HEK293 (cell line): ENCODE data around the gene ACP7.

Source experiments
- CTCF ChIA-PET: fragments of 350-600 bp; formaldehyde crosslinking; extraction: SDS; loops from one replicate; lab custom pipeline; 2021; ENCODE audit warnings: antibody characterized with exemption; lab: Yijun Ruan, JAX
- POLR2A ChIA-PET: fragments of 300-600 bp; formaldehyde crosslinking; extraction: SDS; loops from one replicate; lab custom pipeline; 2020; ENCODE audit warnings: antibody characterized with exemption, inconsistent platforms; lab: Yijun Ruan, JAX
- H3K27ac ChIP-seq: fragments of 200-500 bp; sonication (Bioruptor generic); 2 replicates; pipeline ENCODE4 v1.5.1; 2014; ENCODE audit warnings: low read depth, low read length, control low read depth, inconsistent platforms; ENCODE audit errors: extremely low read depth
- H3K36me3 ChIP-seq, 2 experiments: fragments of 200-500 bp in 1 of 2; sonication (Bioruptor generic) in 1 of 2; 1 replicate in 1 of 2; 2 replicates in 1 of 2; pipeline ENCODE4 v1.5.1; 2014 to 2017; ENCODE audit warnings: inconsistent platforms in 2 of 2, low read length in 2 of 2; ENCODE audit not compliant: control insufficient read depth in 2 of 2, insufficient read depth in 1 of 2
- H3K4me1 ChIP-seq: fragments of 200-500 bp; sonication (Bioruptor generic); 2 replicates; pipeline ENCODE4 v1.5.1; 2014; ENCODE audit warnings: mild to moderate bottlenecking, low read length, inconsistent platforms; ENCODE audit not compliant: control insufficient read depth, insufficient read depth
- H3K4me3 ChIP-seq: 2 replicates; pipeline ENCODE4 v1.5.1; 2011; ENCODE audit warnings: low read depth, mild to moderate bottlenecking, control low read depth, low read length, moderate library complexity
- H3K9me3 ChIP-seq: fragments of 200-500 bp; sonication (Bioruptor generic); 2 replicates; pipeline ENCODE4 v1.5.1; 2014; ENCODE audit warnings: low read depth, low read length, inconsistent platforms; ENCODE audit not compliant: control insufficient read depth, insufficient read depth
- BCL11A ChIP-seq: fragments of 450-650 bp; formaldehyde crosslinking; IDR thresholded peaks from 2 replicates; pipeline ENCODE4 v1.5.1; 2016; ENCODE audit warnings: low read depth, missing biosample characterization, missing genetic modification characterization
- HIC1 ChIP-seq: fragments of 450-650 bp; formaldehyde crosslinking; IDR thresholded peaks from 2 replicates; pipeline ENCODE4 v1.5.1; 2016; ENCODE audit warnings: missing biosample characterization, missing genetic modification characterization
- KLF1 ChIP-seq: fragments of 450-650 bp; formaldehyde crosslinking; IDR thresholded peaks from 2 replicates; pipeline ENCODE4 v1.5.1; 2016; ENCODE audit warnings: missing biosample characterization, missing genetic modification characterization
- SCRT1 ChIP-seq: fragments of 450-650 bp; formaldehyde crosslinking; IDR thresholded peaks from 2 replicates; pipeline ENCODE4 v1.5.1; 2016; ENCODE audit warnings: missing biosample characterization, missing genetic modification characterization, borderline replicate concordance
- SETDB1 ChIP-seq: IDR thresholded peaks from one replicate; pipeline ENCODE4 v1.6.1; 2017; ENCODE audit warnings: mild to moderate bottlenecking, low read length, moderate library complexity, mixed read lengths; ENCODE audit not compliant: insufficient read length
- SP2 ChIP-seq: fragments of 450-650 bp; formaldehyde crosslinking; IDR thresholded peaks from 2 replicates; pipeline ENCODE4 v1.5.1; 2016; ENCODE audit warnings: missing biosample characterization, missing genetic modification characterization
- SP3 ChIP-seq: fragments of 450-650 bp; formaldehyde crosslinking; IDR thresholded peaks from 2 replicates; pipeline ENCODE4 v1.5.1; 2016; ENCODE audit warnings: missing biosample characterization, missing genetic modification characterization
- ZBTB48 ChIP-seq: fragments of 450-650 bp; formaldehyde crosslinking; IDR thresholded peaks from 2 replicates; pipeline ENCODE4 v1.5.1; 2016; ENCODE audit warnings: missing biosample characterization, missing genetic modification characterization
- ZNF184 ChIP-seq: fragments of 450-650 bp; IDR thresholded peaks from 2 replicates; pipeline ENCODE4 v1.5.1; 2018; ENCODE audit warnings: missing biosample characterization, mild to moderate bottlenecking, missing genetic modification characterization
- ZNF223 ChIP-seq: fragments of 450-650 bp; formaldehyde crosslinking; IDR thresholded peaks from 2 replicates; pipeline ENCODE4 v1.5.1; 2016; ENCODE audit warnings: missing biosample characterization, missing genetic modification characterization
- ZNF335 ChIP-seq: fragments of 450-650 bp; formaldehyde crosslinking; conservative IDR thresholded peaks from 2 replicates; pipeline ENCODE4 v1.5.1; 2016; ENCODE audit warnings: missing biosample characterization, missing genetic modification characterization
- ZNF518A ChIP-seq: fragments of 450-650 bp; formaldehyde crosslinking; conservative IDR thresholded peaks from 2 replicates; pipeline ENCODE4 v1.5.1; 2016; ENCODE audit warnings: low read depth, missing biosample characterization, missing genetic modification characterization
- ZNF623 ChIP-seq: fragments of 450-650 bp; formaldehyde crosslinking; IDR thresholded peaks from 2 replicates; pipeline ENCODE4 v1.5.1; 2016; ENCODE audit warnings: missing biosample characterization, missing genetic modification characterization
- TF ChIP-seq, protein P1 (sequence below): fragments of 450-650 bp; formaldehyde crosslinking; IDR thresholded peaks from 2 replicates; pipeline ENCODE4 v1.5.1; 2016; ENCODE audit warnings: missing biosample characterization, missing genetic modification characterization
- TF ChIP-seq, protein P2 (sequence below): fragments of 450-650 bp; formaldehyde crosslinking; IDR thresholded peaks from 2 replicates; pipeline ENCODE4 v1.5.1; 2016; ENCODE audit warnings: missing biosample characterization, missing genetic modification characterization

Gene ACP7

DNA sequence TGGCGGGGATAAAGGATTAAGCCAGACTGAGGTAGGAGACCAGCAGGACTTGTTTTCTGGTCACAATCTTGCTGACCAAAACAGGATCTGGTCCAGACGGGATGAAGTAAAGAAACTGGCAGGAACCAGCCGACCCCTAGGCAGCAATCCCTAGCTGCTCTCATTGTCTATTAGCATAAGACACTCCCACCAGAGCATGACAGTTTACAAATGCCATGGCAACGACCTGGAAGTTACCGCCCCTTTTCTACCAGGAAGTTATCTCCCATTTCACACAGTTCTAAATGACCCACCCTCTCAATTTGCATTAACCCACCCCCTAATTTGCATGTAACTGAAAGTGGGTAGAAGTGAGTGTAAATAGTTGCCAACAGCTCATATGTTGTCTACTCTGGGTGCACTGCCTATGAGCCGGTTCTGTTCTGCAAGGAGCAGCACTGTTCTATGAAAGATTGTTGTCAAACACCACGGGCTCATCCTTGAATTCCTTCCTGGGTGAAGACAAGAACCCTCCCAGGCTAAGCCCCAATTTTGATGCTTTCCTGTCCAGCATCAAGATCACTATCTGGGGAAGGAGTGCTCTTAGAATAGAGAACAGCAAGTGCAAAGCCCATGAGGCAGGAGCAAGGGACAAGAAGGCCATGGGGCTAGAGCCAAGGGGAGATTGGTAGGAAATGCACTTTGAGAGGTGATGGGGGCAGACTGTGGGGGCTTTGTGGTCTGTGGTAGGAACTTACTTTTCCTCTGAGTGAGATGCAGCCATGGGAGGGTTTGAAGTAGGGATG is 37.9 kb upstream of the ACP7 start:
- Histone ChIP-seq H3K4me1 (peaks cover 3% of the 10 kb centered on the region; the same call in 1 of the 2 replicates), H3K27ac (no peak overlapping the region), H3K36me3 (no peaks in the 10 kb centered on the region; a peak in 1 of 3 replicates), H3K4me3 (no peak overlapping the region), H3K9me3 (no peaks in the 10 kb centered on the region; the same call in 1 of the 2 replicates)
- CTCF ChIA-PET: interaction anchor here (0.6 to 1.4 kb wide), 7 partner anchors 8 to 343 kb away, joined by 3 to 5 read pairs (median 4); no protein-coding TSS in a partner anchor
- 0 out of 2 replicates have a peak, but pooled peaks have one; percentile 12 for TF ChIP-seq HIC1 (tag by site-specific recombination)
- TF ChIP-seq ZBTB48: peak; percentile 55; the same call in 1 of the 2 replicates
- TF ChIP-seq, protein P1, sequence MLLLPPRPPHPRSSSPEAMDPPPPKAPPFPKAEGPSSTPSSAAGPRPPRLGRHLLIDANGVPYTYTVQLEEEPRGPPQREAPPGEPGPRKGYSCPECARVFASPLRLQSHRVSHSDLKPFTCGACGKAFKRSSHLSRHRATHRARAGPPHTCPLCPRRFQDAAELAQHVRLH: peak; percentile 82; the same call in 1 of the 2 replicates
- peak; percentile 65; the same call in 1 of the 2 replicates for TF ChIP-seq ZNF335 (tag by site-specific recombination)
- peak; percentile 76 for TF ChIP-seq SP3 (tag by site-specific recombination)
- no peak for TF ChIP-seq ZNF223 (tag by site-specific recombination)
- peak; percentile 18; the same call in 1 of the 2 replicates for TF ChIP-seq ZNF623 (tag by site-specific recombination)
- peak; percentile 69 for TF ChIP-seq ZNF518A (tag by site-specific recombination)
- TF ChIP-seq SCRT1 (tag by site-specific recombination): no peak
- TF ChIP-seq SETDB1: peak; percentile 58
- TF ChIP-seq, protein P2, sequence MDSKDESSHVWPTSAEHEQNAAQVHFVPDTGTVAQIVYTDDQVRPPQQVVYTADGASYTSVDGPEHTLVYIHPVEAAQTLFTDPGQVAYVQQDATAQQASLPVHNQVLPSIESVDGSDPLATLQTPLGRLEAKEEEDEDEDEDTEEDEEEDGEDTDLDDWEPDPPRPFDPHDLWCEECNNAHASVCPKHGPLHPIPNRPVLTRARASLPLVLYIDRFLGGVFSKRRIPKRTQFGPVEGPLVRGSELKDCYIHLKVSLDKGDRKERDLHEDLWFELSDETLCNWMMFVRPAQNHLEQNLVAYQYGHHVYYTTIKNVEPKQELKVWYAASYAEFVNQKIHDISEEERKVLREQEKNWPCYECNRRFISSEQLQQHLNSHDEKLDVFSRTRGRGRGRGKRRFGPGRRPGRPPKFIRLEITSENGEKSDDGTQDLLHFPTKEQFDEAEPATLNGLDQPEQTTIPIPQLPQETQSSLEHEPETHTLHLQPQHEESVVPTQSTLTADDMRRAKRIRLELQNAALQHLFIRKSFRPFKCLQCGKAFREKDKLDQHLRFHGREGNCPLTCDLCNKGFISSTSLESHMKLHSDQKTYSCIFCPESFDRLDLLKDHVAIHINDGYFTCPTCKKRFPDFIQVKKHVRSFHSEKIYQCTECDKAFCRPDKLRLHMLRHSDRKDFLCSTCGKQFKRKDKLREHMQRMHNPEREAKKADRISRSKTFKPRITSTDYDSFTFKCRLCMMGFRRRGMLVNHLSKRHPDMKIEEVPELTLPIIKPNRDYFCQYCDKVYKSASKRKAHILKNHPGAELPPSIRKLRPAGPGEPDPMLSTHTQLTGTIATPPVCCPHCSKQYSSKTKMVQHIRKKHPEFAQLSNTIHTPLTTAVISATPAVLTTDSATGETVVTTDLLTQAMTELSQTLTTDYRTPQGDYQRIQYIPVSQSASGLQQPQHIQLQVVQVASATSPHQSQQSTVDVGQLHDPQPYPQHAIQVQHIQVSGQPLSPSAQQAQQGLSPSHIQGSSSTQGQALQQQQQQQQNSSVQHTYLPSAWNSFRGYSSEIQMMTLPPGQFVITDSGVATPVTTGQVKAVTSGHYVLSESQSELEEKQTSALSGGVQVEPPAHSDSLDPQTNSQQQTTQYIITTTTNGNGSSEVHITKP (tag by site-specific recombination): 0 out of 2 replicates have a peak, but pooled peaks have one; percentile 2
- TF ChIP-seq BCL11A (tag by site-specific recombination): no peak
- TF ChIP-seq ZNF184 (tag by site-specific recombination): no peak
- TF ChIP-seq KLF1 (tag by site-specific recombination): peak; percentile 14
- peak; percentile 41 for TF ChIP-seq SP2 (tag by site-specific recombination)
- POLR2A ChIA-PET: interaction anchor here (0.6 to 0.8 kb wide), 3 partner anchors 18 to 390 kb away, joined by 3 read pairs; partner anchors contain the start of gene RPS16
